Natural killer cell (primary cell): Measurements from ENCODE around the gene TMEM182. TPM values are rescaled to one million over a fixed set of nuclear protein-coding genes. Genes with fewer than 3 reads are reported as not detected.

Source experiments
- ATAC-seq, 3 donors: fragments of 150-1000 bp in 2 of 3; fragments of 200-7000 bp in 1 of 3; cut with Tn5 transposase; 1 replicate in 1 of 3; 2 replicates in 2 of 3; pipeline ENCODE4 v1.10.0; 2021; ENCODE audit warnings: mild to moderate bottlenecking in 2 of 3, moderate library complexity in 2 of 3
- DNase-seq, 2 donors: peaks; one replicate each; pipeline versions ENCODE4 v3.0.0 to v3.0.0-alpha.2; 2013 to 2021; ENCODE audit warnings: mixed read lengths in 1 of 2
- H3K27ac ChIP-seq: one replicate; pipeline ENCODE4 v1.5.1; 2013; ENCODE audit warnings: mild to moderate bottlenecking, low read length
- H3K27me3 ChIP-seq: one replicate; pipeline ENCODE4 v1.6.1; 2013; ENCODE audit warnings: low read length; ENCODE audit not compliant: control insufficient read depth, insufficient read depth
- H3K36me3 ChIP-seq: one replicate; pipeline ENCODE4 v1.6.1; 2013; ENCODE audit warnings: low read length; ENCODE audit not compliant: control insufficient read depth, insufficient read depth
- H3K4me1 ChIP-seq: one replicate; pipeline ENCODE4 v1.6.1; 2013; ENCODE audit warnings: low read length; ENCODE audit not compliant: control insufficient read depth, insufficient read depth
- H3K4me3 ChIP-seq: one replicate; pipeline ENCODE4 v1.5.1; 2013; ENCODE audit warnings: low read length
- H3K9me3 ChIP-seq: one replicate; pipeline ENCODE4 v1.6.1; 2013; ENCODE audit warnings: low read length; ENCODE audit not compliant: control insufficient read depth, insufficient read depth
- H3K27ac Mint-ChIP-seq, 2 donors: one replicate each; pipeline ENCODE4 v1.8.0; 2022; ENCODE audit warnings: mild to moderate bottlenecking in 2 of 2, mixed read lengths in 2 of 2, moderate library complexity in 1 of 2
- H3K27me3 Mint-ChIP-seq, 2 donors: one replicate each; pipeline ENCODE4 v1.8.0; 2022; ENCODE audit warnings: low read depth in 2 of 2, mixed read lengths in 2 of 2
- H3K36me3 Mint-ChIP-seq: one replicate; pipeline ENCODE4 v1.8.0; 2022; ENCODE audit warnings: mixed read lengths
- H3K4me1 Mint-ChIP-seq, 2 donors: one replicate each; pipeline ENCODE4 v1.8.0; 2022; ENCODE audit warnings: mixed read lengths in 2 of 2
- H3K4me3 Mint-ChIP-seq: one replicate; pipeline ENCODE4 v1.8.0; 2022; ENCODE audit warnings: mild to moderate bottlenecking, moderate library complexity, mixed read lengths
- H3K9me3 Mint-ChIP-seq, 2 donors: one replicate each; pipeline ENCODE4 v1.8.0; 2022; ENCODE audit warnings: mixed read lengths in 2 of 2
- WGBS: methylation state at CpG from one replicate; pipeline ENCODE4 v1.1.7; 2013; ENCODE audit warnings: missing lambda C conversion rate; ENCODE audit not compliant: insufficient coverage; 5-methylcytosine and 5-hydroxymethylcytosine counted together
- intact Hi-C: fragments of 100-400 bp; cut with micrococcal nuclease; formaldehyde crosslinking; loops from one replicate; pipeline ENCODE4 v1.14.2; 2022
- total RNA-seq, 4 donors: library from RNA; stranded (reverse); fragments of 120-200 nt in 1 of 4; gene quantifications; one replicate each; pipeline versions ENCODE4 v1.2.3 to v1.2.4, GENCODE V29; 2013 to 2022
- TF ChIP-seq, protein P1 (sequence below): fragments of 200-600 bp; IDR thresholded peaks from one replicate; pipeline ENCODE4 v1.8.0; 2022; ENCODE audit warnings: antibody characterized with exemption

The TMEM182 gene
- total RNA-seq, 3 donors from 2014 or later (not counting 1 experiment from before 2014, with no cell fraction given): 3.2 to 4.9 (median 4.1) TPM

DNA sequence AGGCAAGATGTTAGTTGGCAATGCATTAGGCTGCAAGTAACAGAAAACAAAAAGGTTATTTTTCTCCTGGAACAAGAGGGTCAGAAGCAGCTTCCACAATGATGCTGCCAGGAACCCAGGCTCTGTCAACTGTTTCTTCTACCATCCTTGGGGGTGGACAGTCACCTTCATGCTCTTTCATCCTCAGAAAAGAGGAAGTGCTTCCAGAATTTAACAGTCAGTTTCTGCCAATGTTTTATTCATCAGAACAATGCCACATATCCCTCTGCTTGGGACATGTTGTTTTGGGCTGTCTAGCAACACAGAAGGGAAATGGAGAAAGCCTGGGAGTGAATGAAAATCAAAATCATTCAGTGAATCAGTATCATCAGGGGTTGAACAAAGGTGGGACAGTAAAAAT is 7.1 kb downstream of the TMEM182 start:
- Mint-ChIP-seq H3K27ac (no peak overlapping the region), H3K4me3 (no peak overlapping the region), H3K36me3 (no peaks in the 10 kb centered on the region), H3K4me1 (no peaks in the 10 kb centered on the region), H3K27me3 (no peaks in the 10 kb centered on the region), H3K9me3 (no peaks in the 10 kb centered on the region)
- H3K4me3 ChIP-seq: no peak overlapping the region
- no peaks in the 10 kb centered on the region for H3K36me3 ChIP-seq
- no peak for DNase-seq
- H3K9me3 ChIP-seq: no peaks in the 10 kb centered on the region
- ATAC-seq: no peak
- TF ChIP-seq, protein P1, sequence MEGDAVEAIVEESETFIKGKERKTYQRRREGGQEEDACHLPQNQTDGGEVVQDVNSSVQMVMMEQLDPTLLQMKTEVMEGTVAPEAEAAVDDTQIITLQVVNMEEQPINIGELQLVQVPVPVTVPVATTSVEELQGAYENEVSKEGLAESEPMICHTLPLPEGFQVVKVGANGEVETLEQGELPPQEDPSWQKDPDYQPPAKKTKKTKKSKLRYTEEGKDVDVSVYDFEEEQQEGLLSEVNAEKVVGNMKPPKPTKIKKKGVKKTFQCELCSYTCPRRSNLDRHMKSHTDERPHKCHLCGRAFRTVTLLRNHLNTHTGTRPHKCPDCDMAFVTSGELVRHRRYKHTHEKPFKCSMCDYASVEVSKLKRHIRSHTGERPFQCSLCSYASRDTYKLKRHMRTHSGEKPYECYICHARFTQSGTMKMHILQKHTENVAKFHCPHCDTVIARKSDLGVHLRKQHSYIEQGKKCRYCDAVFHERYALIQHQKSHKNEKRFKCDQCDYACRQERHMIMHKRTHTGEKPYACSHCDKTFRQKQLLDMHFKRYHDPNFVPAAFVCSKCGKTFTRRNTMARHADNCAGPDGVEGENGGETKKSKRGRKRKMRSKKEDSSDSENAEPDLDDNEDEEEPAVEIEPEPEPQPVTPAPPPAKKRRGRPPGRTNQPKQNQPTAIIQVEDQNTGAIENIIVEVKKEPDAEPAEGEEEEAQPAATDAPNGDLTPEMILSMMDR: no peak
- no peaks in the 10 kb centered on the region for H3K4me1 ChIP-seq
- no peak overlapping the region for H3K27ac ChIP-seq
- intact Hi-C loops: no loop called here
- no peaks in the 10 kb centered on the region for H3K27me3 ChIP-seq

DNA sequence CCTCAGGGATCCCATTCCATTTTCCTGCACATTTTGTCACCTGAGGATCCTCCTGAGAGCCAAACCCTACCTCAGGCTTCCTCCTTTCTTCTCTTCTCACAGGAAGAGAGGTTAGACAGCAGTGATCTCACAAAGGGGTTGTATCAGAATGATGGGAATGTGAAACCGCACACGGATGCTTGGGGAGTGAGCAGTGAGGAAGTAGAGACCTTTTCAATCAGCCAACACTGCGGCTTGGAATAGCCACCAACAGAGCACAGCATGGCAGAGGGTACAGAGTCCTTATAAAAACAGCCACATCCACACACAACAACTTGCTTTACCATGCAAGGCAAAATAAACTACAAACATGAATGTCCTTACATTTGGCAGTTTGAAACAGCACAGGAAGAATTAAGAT is 8.7 kb downstream of the TMEM182 start:
- TF ChIP-seq, protein P1: no peak
- Histone ChIP-seq H3K4me1 (no peaks in the 10 kb centered on the region), H3K27ac (no peak overlapping the region), H3K36me3 (no peaks in the 10 kb centered on the region), H3K4me3 (no peak overlapping the region), H3K9me3 (no peaks in the 10 kb centered on the region), H3K27me3 (no peaks in the 10 kb centered on the region)
- no peaks in the 10 kb centered on the region for H3K9me3 Mint-ChIP-seq
- no peak for ATAC-seq
- 90% methylated on average over 2 of the region's 3 CpGs for WGBS
- no peak overlapping the region for H3K27ac Mint-ChIP-seq
- no peak overlapping the region for H3K4me3 Mint-ChIP-seq
- no peaks in the 10 kb centered on the region for H3K4me1 Mint-ChIP-seq
- DNase-seq: no peak
- no peaks in the 10 kb centered on the region for H3K27me3 Mint-ChIP-seq
- no peaks in the 10 kb centered on the region for H3K36me3 Mint-ChIP-seq
- intact Hi-C loops: no loop called here

- WGBS: 100% methylated on average over 3 of the region's 3 CpGs
- no peaks in the 10 kb centered on the region for H3K4me1 ChIP-seq
- no peaks in the 10 kb centered on the region for H3K4me1 Mint-ChIP-seq
- no peaks in the 10 kb centered on the region for H3K36me3 Mint-ChIP-seq
- H3K27me3 ChIP-seq: no peaks in the 10 kb centered on the region
- H3K4me3 ChIP-seq: no peak overlapping the region
- H3K9me3 Mint-ChIP-seq: no peaks in the 10 kb centered on the region
- H3K9me3 ChIP-seq: no peaks in the 10 kb centered on the region
- no peaks in the 10 kb centered on the region for H3K36me3 ChIP-seq
- intact Hi-C loops: no loop called here
- no peak for ATAC-seq
- TF ChIP-seq, protein P1: no peak
- H3K27ac Mint-ChIP-seq: no peak overlapping the region
- no peak overlapping the region for H3K27ac ChIP-seq
- no peak overlapping the region for H3K4me3 Mint-ChIP-seq
- no peak for DNase-seq
- H3K27me3 Mint-ChIP-seq: no peaks in the 10 kb centered on the region
Measured at GRCh38 chr2:102771114-102771513, 9.3 kb downstream of the TMEM182 start.

GRCh38 chr2:102772659-102773058 is 10.8 kb downstream of the TMEM182 start:
- DNase-seq: no peak
- Mint-ChIP-seq H3K27ac (no peak overlapping the region), H3K27me3 (no peaks in the 10 kb centered on the region), H3K4me3 (no peak overlapping the region), H3K4me1 (no peaks in the 10 kb centered on the region), H3K36me3 (no peaks in the 10 kb centered on the region), H3K9me3 (no peaks in the 10 kb centered on the region)
- Histone ChIP-seq H3K4me3 (no peak overlapping the region), H3K4me1 (no peaks in the 10 kb centered on the region), H3K9me3 (no peaks in the 10 kb centered on the region), H3K36me3 (no peaks in the 10 kb centered on the region), H3K27ac (no peak overlapping the region), H3K27me3 (no peaks in the 10 kb centered on the region)
- TF ChIP-seq, protein P1: no peak
- WGBS: no CpG with 5 or more reads among the region's 3 CpGs
- intact Hi-C loops: no loop called here
- no peak for ATAC-seq
